Breast epithelium (tissue), 4 donors: Measurements from ENCODE around the gene ZNF574. TPM values are rescaled to one million over a fixed set of nuclear protein-coding genes. Genes with fewer than 3 reads are reported as not detected.
A peak's percentile ranks its signal among the peaks of the same experiment; 100 is the strongest.
"Not testable (repeated sequence)": the region's sequence is repeated elsewhere in the genome, so short reads cannot be mapped to it uniquely, and the experiment has no call there.

Source experiments
- DNase-seq, 2 donors: peaks; one replicate each; pipeline ENCODE4 v3.0.0-alpha.2; 2019; ENCODE audit warnings: low spot score in 2 of 2
- H3K27ac ChIP-seq, 2 donors: fragments of 200-600 bp; sonication (generic) in 1 of 2; one replicate each; pipeline ENCODE4 v1.5.1; 2016 to 2019; ENCODE audit warnings: mild to moderate bottlenecking in 1 of 2
- H3K27me3 ChIP-seq, 2 donors: fragments of 200-600 bp; sonication (generic) in 1 of 2; one replicate each; pipeline versions ENCODE4 v1.5.1 to v1.6.0; 2017 to 2019; ENCODE audit warnings: control low read depth in 1 of 2, mild to moderate bottlenecking in 1 of 2
- H3K36me3 ChIP-seq: fragments of 200-600 bp; one replicate; pipeline ENCODE4 v1.5.1; 2019
- H3K4me1 ChIP-seq, 2 donors: fragments of 200-600 bp; sonication (generic); one replicate each; pipeline ENCODE4 v1.5.1; 2016 to 2019; ENCODE audit warnings: control low read depth in 1 of 2
- H3K4me3 ChIP-seq, 3 donors: fragments of 200-600 bp; sonication (generic); 1 replicate in 2 of 3; 2 replicates in 1 of 3; pipeline ENCODE4 v1.5.1; 2016 to 2019; ENCODE audit warnings: mild to moderate bottlenecking in 3 of 3, moderate library complexity in 2 of 3
- H3K9me3 ChIP-seq, 2 donors: fragments of 200-600 bp; sonication (generic) in 1 of 2; one replicate each; pipeline ENCODE4 v1.5.1; 2016 to 2019; ENCODE audit warnings: control low read depth in 1 of 2
- CTCF ChIP-seq, 3 donors: fragments of 450-650 bp; IDR thresholded peaks; one replicate each; pipeline ENCODE4 v1.5.1; 2016 to 2017; ENCODE audit warnings: antibody characterized with exemption in 3 of 3, mild to moderate bottlenecking in 3 of 3, moderate library complexity in 3 of 3
- POLR2A ChIP-seq: fragments of 450-650 bp; IDR thresholded peaks from one replicate; pipeline ENCODE4 v1.6.1; 2016; ENCODE audit warnings: antibody characterized with exemption, mild to moderate bottlenecking, moderate library complexity
- POLR2AphosphoS5 ChIP-seq, 3 donors: sonication (generic); formaldehyde crosslinking; IDR thresholded peaks; one replicate each; pipeline ENCODE4 v1.6.1; 2017; ENCODE audit warnings: antibody characterized with exemption in 3 of 3
- intact Hi-C: fragments of 100-400 bp; cut with DNase I; formaldehyde crosslinking; loops from one replicate; pipeline ENCODE4 v1.15.1; 2023; ENCODE audit warnings: low total_unique reads
- total RNA-seq, 3 donors: library from RNA; depleted of rRNA; stranded (reverse); fragments of >200 nt; gene quantifications; one replicate each; pipeline ENCODE4 v1.1.0, GENCODE V29; 2016

The ZNF574 gene
- total RNA-seq, 3 donors from 2014 or later, result 13.8 to 19.2 (median 15.1) TPM

DNA sequence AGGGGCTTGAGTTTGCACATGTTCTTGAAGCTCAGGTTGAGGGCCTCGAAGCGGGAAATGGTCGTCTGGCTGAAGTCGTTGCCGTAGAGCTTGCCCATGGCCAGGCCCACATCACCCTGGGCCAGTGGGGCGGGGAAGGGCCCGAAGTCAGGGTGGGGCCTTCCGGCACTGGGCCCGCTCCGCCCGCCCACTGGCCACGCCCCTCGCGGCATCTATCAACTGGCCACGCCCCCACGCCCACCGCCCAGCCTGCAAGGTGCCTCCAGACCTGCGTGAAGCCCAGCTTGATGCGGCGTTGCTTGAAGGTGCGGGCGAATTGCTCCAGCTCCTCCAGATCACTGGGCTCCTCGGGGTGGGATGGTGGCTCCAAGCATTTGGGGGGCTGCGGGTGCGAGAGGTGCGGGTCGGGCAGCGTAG is 19.9 kb downstream of the ZNF574 start:
- no peak overlapping the region for H3K4me3 ChIP-seq
- no peaks in the 10 kb centered on the region for H3K4me1 ChIP-seq
- TF ChIP-seq CTCF (IDR thresholded peaks at IDR 0.05), result no peak
- no peak for TF ChIP-seq POLR2AphosphoS5 (IDR thresholded peaks at IDR 0.05)
- TF ChIP-seq POLR2A, result no peak
- no peaks in the 10 kb centered on the region for H3K9me3 ChIP-seq
- intact Hi-C loops, result no loop called here
- no peak overlapping the region for H3K27ac ChIP-seq
- H3K27me3 ChIP-seq, result no peaks in the 10 kb centered on the region
- DNase-seq, result no peak
- H3K36me3 ChIP-seq, result no peaks in the 10 kb centered on the region

GRCh38 chr19:42096255-42096837 is 20.4 kb downstream of the ZNF574 start:
- TF ChIP-seq POLR2AphosphoS5 (IDR thresholded peaks at IDR 0.05) (no peak), CTCF (IDR thresholded peaks at IDR 0.05) (no peak), POLR2A (no peak)
- H3K27ac ChIP-seq, result no peak overlapping the region
- intact Hi-C loops, result no loop called here
- no peaks in the 10 kb centered on the region for H3K9me3 ChIP-seq
- no peaks in the 10 kb centered on the region for H3K36me3 ChIP-seq
- H3K27me3 ChIP-seq, result no peaks in the 10 kb centered on the region
- DNase-seq, result no peak
- H3K4me3 ChIP-seq, result no peak overlapping the region
- H3K4me1 ChIP-seq, result no peaks in the 10 kb centered on the region

DNA sequence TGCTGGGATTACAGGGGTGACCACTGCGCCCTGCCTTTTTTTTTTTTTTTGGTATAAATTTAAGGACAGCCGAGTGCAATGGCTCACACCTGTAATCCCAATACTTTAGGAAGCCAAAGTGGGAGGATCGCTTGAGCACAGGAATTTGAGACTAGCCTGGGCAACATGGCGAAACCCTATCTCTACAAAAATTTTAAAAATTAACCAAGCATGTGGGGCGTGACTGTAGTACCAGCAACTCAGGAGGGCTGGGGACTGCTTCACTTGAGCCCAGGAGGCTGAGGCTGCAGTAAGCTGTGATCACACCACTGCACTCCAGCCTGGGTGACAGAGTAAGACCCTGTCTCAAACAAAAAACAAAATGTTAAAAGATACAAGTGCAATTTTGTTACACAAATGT is 21.5 kb downstream of the ZNF574 start:
- H3K4me3 ChIP-seq, result no peak overlapping the region
- H3K27ac ChIP-seq, result no peak overlapping the region
- no peaks in the 10 kb centered on the region for H3K4me1 ChIP-seq
- no peaks in the 10 kb centered on the region for H3K27me3 ChIP-seq
- DNase-seq, result no peak
- intact Hi-C loops, result no loop called here
- no peaks in the 10 kb centered on the region for H3K36me3 ChIP-seq
- no peaks in the 10 kb centered on the region for H3K9me3 ChIP-seq
- TF ChIP-seq POLR2A (no peak), CTCF (IDR thresholded peaks at IDR 0.05) (no peak), POLR2AphosphoS5 (IDR thresholded peaks at IDR 0.05) (no peak)

DNA sequence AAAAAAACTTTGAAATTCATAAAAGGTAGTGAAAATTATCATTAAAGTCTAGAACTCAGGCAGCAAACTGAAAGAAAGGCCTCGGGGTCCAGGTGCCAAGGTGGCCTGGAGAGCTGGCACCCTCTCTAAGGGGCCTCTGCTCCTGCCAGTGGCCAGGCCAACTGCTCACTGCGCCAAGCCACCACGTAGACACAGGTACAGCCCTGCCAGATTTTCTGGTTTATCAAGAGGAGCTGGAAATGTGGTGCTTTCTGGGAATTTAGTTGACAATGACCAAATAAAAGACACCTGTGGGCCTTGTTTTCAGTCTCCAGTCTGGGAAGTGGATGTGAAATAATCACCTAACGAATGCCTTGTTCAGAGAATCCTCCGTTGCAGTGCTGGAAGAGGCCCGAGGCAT is 22.8 kb downstream of the ZNF574 start:
- H3K27me3 ChIP-seq, result no peaks in the 10 kb centered on the region
- DNase-seq, result peak in 1 of 2 donors; percentile 67
- H3K4me3 ChIP-seq, result no peak overlapping the region
- H3K9me3 ChIP-seq, result no peaks in the 10 kb centered on the region
- peak overlapping the region; percentile 75 to 89 for H3K27ac ChIP-seq
- intact Hi-C loops, result no loop called here
- no peaks in the 10 kb centered on the region for H3K4me1 ChIP-seq
- TF ChIP-seq CTCF (IDR thresholded peaks at IDR 0.05) (no peak), POLR2AphosphoS5 (IDR thresholded peaks at IDR 0.05) (peak in 1 of 3 donors; percentile 52)
- no peaks in the 10 kb centered on the region for H3K36me3 ChIP-seq

DNA sequence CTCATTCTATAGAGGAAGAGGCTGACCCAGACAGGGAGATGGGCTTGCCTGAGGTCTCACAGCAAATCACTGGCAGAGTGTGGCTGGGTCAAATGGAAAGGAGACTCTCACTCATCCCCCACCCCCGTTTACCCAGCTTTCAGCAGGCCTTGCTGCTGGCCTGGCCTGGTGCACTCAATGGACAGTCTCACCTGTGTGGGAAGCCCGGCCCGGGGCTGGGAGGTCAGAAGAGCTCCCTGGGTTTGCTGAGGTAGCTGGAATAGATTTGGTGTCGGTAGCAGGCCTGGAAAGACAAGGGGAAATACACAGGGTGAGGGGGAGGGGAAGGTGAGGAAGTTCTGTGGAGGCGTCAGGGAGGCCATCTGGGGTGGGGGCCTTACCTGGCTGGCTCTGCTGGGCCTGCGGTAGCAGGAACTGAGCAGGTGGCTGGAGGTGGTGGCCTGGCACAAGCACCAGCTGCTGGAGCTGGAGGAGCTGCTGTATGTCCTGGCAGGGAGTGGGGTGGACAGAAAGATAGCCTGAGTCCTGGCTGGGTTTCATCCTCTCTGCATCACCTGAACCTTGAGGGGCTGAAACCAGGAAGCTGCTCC is 23.5 kb downstream of the ZNF574 start:
- Histone ChIP-seq H3K27me3 (no peaks in the 10 kb centered on the region), H3K4me1 (no peaks in the 10 kb centered on the region), H3K4me3 (no peak overlapping the region), H3K9me3 (no peaks in the 10 kb centered on the region), H3K36me3 (no peaks in the 10 kb centered on the region), H3K27ac (peak overlapping the region; percentile 75 to 89)
- no peak for DNase-seq
- TF ChIP-seq POLR2A (no peak), CTCF (IDR thresholded peaks at IDR 0.05) (no peak), POLR2AphosphoS5 (IDR thresholded peaks at IDR 0.05) (no peak)
- intact Hi-C loops, result no loop called here

- H3K4me1 ChIP-seq, H3K4me3 ChIP-seq, DNase-seq, intact Hi-C loops, H3K9me3 ChIP-seq, H3K36me3 ChIP-seq, H3K27me3 ChIP-seq: not testable (repeated sequence)
- peak overlapping the region in 1 of 2 donors; percentile 75 for H3K27ac ChIP-seq
Measured at GRCh38 chr19:42100241-42100640, 24.3 kb downstream of the ZNF574 start.
